ENCODE data around the gene GATA6.

Gene GATA6

GRCh38 chr18:22198163-22198562 lies 28.8 kb downstream of the GATA6 start:
- no peak for DNase-seq
- Histone ChIP-seq H3K27me3 (replicated peaks) (no peaks in the 10 kb centered on the region), H3K36me3 (replicated peaks) (peaks cover 71% of the 10 kb centered on the region), H3K4me3 (ENCODE audit: low read depth, low read length) (no peak overlapping the region), H3K27ac (no peak overlapping the region)
- no peak for TF ChIP-seq CTCF (IDR thresholded peaks at IDR 0.05; ENCODE audit: low read depth, low read length, missing control alignments)
- in situ Hi-C loops (cut with HindIII; ENCODE audit: low pct_ligation_motif_present, low sequenced_read_pairs), result loop anchor here (25.0 kb wide), 1 partner anchor 364 kb away; no protein-coding TSS in a partner anchor

GRCh38 chr18:22199005-22199404 lies 29.6 kb downstream of the GATA6 start:
- Histone ChIP-seq H3K27ac (no peak overlapping the region), H3K36me3 (replicated peaks) (peaks cover 67% of the 10 kb centered on the region), H3K4me3 (ENCODE audit: low read depth, low read length) (no peak overlapping the region), H3K27me3 (replicated peaks) (no peaks in the 10 kb centered on the region)
- in situ Hi-C loops (cut with HindIII; ENCODE audit: low pct_ligation_motif_present, low sequenced_read_pairs), result loop anchor here (25.0 kb wide), 1 partner anchor 363 kb away; no protein-coding TSS in a partner anchor
- no peak for TF ChIP-seq CTCF (IDR thresholded peaks at IDR 0.05; ENCODE audit: low read depth, low read length, missing control alignments)
- DNase-seq, result no peak

GRCh38 chr18:22200611-22201225 lies 31.3 kb downstream of the GATA6 start:
- no peak for TF ChIP-seq CTCF (IDR thresholded peaks at IDR 0.05; ENCODE audit: low read depth, low read length, missing control alignments)
- H3K4me3 ChIP-seq (ENCODE audit: low read depth, low read length), result no peak overlapping the region
- in situ Hi-C loops (cut with HindIII; ENCODE audit: low pct_ligation_motif_present, low sequenced_read_pairs), result no loop called here
- no peak overlapping the region for H3K27ac ChIP-seq
- no peak for DNase-seq
- H3K27me3 ChIP-seq (replicated peaks), result no peaks in the 10 kb centered on the region
- H3K36me3 ChIP-seq (replicated peaks), result peaks cover 59% of the 10 kb centered on the region

GRCh38 chr18:22203035-22203434 lies 33.6 kb downstream of the GATA6 start:
- no peak overlapping the region for H3K27ac ChIP-seq
- H3K27me3 ChIP-seq (replicated peaks), result no peaks in the 10 kb centered on the region
- H3K36me3 ChIP-seq (replicated peaks), result peaks cover 39% of the 10 kb centered on the region
- no peak overlapping the region for H3K4me3 ChIP-seq (ENCODE audit: low read depth, low read length)
- TF ChIP-seq CTCF (IDR thresholded peaks at IDR 0.05; ENCODE audit: low read depth, low read length, missing control alignments), result no peak
- in situ Hi-C loops (cut with HindIII; ENCODE audit: low pct_ligation_motif_present, low sequenced_read_pairs), result no loop called here
- DNase-seq, result no peak

- no peak for TF ChIP-seq CTCF (IDR thresholded peaks at IDR 0.05; ENCODE audit: low read depth, low read length, missing control alignments)
- in situ Hi-C loops (cut with HindIII; ENCODE audit: low pct_ligation_motif_present, low sequenced_read_pairs), result no loop called here
- peaks cover 33% of the 10 kb centered on the region for H3K36me3 ChIP-seq (replicated peaks)
- H3K27ac ChIP-seq, result no peak overlapping the region
- no peak for DNase-seq
- no peaks in the 10 kb centered on the region for H3K27me3 ChIP-seq (replicated peaks)
- H3K4me3 ChIP-seq (ENCODE audit: low read depth, low read length), result no peak overlapping the region
These were observed 34.3 kb downstream of the GATA6 start for GRCh38 chr18:22203536-22204213.

All from brain microvascular endothelial cell (primary cell).